ENCODE data around the gene FAM174C.

- TF ChIP-seq CTCF (IDR thresholded peaks at IDR 0.05) (no peak), ZFX (IDR thresholded peaks at IDR 0.05; ENCODE audit: borderline replicate concordance) (no peak)
Measured at GRCh38 chr19:1298235-1298634, 22.9 kb downstream of the FAM174C start.
